ENCODE data around the gene PRKD2. TPM values are rescaled to one million over a fixed set of nuclear protein-coding genes. Genes with fewer than 3 reads are reported as not detected.

Gene PRKD2
- total and polyA plus RNA-seq, 11 donors, result 8.4 to 32.8 (median 12.1) TPM

DNA sequence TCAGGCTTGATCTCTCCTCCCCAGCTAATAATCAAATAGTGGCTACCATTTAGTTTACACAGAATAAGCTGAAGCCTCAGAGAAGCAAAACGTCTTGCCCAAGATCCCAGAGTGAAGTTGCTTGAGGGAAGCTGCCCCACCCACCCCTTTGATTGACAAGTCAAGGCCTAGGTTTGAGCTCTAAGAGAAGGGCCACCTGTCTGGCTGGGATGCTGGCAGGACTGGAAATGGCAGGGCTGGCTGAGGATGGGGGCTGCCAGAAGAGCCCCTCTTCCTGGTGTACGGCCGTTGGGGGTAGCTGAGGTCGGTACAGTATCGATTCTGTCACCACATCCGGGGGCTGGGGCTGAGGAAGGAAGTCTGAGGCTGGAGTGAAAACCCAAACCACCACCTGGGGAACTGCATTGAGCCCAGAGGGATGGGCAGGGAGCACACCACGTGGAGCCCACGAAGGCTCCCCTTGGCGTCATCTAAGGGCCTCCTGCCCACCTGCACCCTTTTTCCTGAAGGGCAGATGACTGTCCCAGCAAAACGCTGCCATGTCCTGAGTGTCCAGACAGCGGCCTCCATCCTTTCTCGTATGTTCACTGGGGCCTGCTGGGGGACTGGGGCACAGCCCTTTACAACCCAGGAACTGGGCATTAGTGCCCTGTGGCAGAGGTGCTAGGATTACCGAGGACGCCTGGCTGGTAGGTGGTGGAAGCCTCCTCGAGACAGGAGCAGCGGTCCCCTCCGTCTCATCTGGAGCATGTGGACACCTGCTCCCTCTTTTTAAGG lies 1.4 kb upstream of the PRKD2 start:
- H3K4me1 ChIP-seq, result peaks cover 0 to 46% (median 28%) of the 10 kb centered on the region in 12 donors
- H3K4me3 ChIP-seq, result peak overlapping the region in 6 of 12 donors; percentile 71 to 89 (median 78)
- no peaks in the 10 kb centered on the region for H3K9me3 ChIP-seq
- intact Hi-C loops (cut with DNase I), result no loop called here
- DNase-seq (peak in 2 of 5 donors; percentile 50 to 65), ATAC-seq (no peak)
- 52 to 58% (median 57%) methylated on average over 14 to 17 of the region's 17 CpGs for WGBS, 4 donors
- H3K27me3 ChIP-seq, result no peaks in the 10 kb centered on the region
- H3K36me3 ChIP-seq, result peaks cover 2 to 41% (median 39%) of the 10 kb centered on the region in 9 donors
- TF ChIP-seq POLR2A (IDR thresholded peaks at IDR 0.05), result no peak
- TF ChIP-seq, protein P1, sequence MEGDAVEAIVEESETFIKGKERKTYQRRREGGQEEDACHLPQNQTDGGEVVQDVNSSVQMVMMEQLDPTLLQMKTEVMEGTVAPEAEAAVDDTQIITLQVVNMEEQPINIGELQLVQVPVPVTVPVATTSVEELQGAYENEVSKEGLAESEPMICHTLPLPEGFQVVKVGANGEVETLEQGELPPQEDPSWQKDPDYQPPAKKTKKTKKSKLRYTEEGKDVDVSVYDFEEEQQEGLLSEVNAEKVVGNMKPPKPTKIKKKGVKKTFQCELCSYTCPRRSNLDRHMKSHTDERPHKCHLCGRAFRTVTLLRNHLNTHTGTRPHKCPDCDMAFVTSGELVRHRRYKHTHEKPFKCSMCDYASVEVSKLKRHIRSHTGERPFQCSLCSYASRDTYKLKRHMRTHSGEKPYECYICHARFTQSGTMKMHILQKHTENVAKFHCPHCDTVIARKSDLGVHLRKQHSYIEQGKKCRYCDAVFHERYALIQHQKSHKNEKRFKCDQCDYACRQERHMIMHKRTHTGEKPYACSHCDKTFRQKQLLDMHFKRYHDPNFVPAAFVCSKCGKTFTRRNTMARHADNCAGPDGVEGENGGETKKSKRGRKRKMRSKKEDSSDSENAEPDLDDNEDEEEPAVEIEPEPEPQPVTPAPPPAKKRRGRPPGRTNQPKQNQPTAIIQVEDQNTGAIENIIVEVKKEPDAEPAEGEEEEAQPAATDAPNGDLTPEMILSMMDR (IDR thresholded peaks at IDR 0.05), result no peak
- peak overlapping the region in 11 of 12 donors; percentile 82 to 96 (median 91) for H3K27ac ChIP-seq

DNA sequence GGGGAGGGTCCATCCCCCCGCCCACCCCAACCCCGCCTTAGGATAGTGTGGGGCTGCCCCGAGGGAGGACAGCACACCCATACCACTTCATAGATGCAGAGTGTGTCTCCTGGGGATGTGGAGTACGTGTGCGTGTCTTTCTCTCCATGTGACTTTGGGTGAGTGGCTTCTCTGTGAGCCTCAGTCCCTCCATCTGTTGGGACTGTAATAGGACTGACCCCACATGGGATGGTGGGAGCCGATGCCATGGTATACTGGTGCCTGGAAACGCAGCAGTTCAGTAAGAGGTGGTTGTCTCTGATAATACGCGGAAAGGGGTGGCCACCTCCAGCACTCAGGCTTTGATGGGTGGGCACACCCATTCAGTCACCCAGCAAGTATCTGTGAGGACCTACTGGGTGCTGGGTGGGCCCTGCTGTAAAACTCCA lies 816 bp upstream of the PRKD2 start:
- DNase-seq, result peak in 1 of 5 donors; percentile 29
- TF ChIP-seq, protein P1 (IDR thresholded peaks at IDR 0.05), result no peak
- TF ChIP-seq POLR2A (IDR thresholded peaks at IDR 0.05), result no peak
- peaks cover 0 to 35% (median 32%) of the 10 kb centered on the region in 9 donors for H3K36me3 ChIP-seq
- WGBS, 4 donors, result 19 to 38% (median 32%) methylated on average over 3 to 9 of the region's 9 CpGs
- ATAC-seq, result peak in 1 of 4 donors; percentile 0
- no peaks in the 10 kb centered on the region for H3K27me3 ChIP-seq
- H3K4me1 ChIP-seq, result peaks cover 0 to 50% (median 28%) of the 10 kb centered on the region in 12 donors
- peak overlapping the region; percentile 53 to 89 (median 77) for H3K4me3 ChIP-seq
- H3K9me3 ChIP-seq, result no peaks in the 10 kb centered on the region
- intact Hi-C loops (cut with DNase I), result no loop called here
- H3K27ac ChIP-seq, result peak overlapping the region; percentile 70 to 96 (median 90)

DNA sequence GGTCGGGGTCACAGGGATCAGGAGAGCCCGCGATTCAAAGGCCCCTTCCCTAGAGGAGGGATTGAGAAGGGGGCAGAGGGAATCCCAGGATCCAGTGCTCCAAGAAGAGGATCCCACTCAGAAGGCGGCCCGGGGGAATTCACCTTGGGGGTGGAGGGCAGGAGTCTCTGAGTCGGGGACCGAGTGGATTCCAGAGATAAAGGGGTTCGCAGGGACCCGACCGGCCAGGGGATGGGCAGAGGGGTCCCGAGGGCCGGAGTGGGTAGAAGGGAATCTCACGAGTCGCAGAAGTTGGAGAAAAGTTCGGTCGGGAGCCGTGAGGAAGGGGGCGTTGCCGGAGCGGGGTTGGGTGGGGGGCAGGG lies 261 bp downstream of the PRKD2 start:
- Histone ChIP-seq H3K4me1 (peaks cover 0 to 53% (median 28%) of the 10 kb centered on the region in 12 donors), H3K36me3 (peaks cover 0 to 33% (median 22%) of the 10 kb centered on the region in 9 donors), H3K4me3 (peak overlapping the region; percentile 53 to 89 (median 77)), H3K27ac (peak overlapping the region; percentile 70 to 96 (median 90)), H3K9me3 (no peaks in the 10 kb centered on the region), H3K27me3 (no peaks in the 10 kb centered on the region)
- peak in 1 of 5 donors; percentile 37 for DNase-seq
- intact Hi-C loops (cut with DNase I), result no loop called here
- 0 to 1% (median 0%) methylated on average over 17 to 20 of the region's 20 CpGs for WGBS, 4 donors
- peak in 1 of 4 donors; percentile 1 for ATAC-seq
- TF ChIP-seq, protein P1 (IDR thresholded peaks at IDR 0.05), result no peak

DNA sequence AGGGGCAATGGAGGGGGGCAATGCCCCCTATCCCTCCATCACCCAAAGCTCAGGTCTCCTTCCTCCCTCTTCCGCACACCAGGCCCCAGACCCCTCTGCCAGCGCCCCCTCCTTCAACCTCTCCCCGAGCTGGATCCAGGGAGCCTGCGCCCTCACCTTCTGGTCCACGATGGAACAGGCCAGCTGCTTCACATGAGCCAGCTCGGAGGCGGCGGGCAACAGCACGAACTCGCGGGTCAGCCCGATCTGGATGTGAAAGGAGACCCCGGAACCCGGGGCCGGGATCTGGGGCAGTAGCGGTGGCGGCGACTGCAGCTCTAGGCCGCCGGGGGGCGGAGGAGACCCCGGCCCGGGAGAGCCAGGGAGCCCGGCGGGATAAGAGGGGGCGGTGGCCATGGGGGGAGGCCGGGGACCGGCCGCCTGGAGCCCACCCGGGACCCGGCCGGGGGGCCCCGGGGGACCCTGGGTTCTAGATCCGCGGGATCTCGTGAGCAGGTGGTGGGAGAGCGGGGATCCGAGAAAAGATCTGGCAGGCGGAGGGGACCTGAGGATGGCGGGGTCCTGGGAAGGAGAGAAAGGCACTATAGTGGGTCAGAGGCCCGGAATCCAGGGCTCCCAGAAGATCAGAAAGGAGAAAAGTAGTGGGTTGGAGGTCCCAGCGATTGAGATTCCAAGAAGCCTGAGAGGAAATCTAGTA lies 791 bp downstream of the PRKD2 start:
- H3K27ac ChIP-seq, result peak overlapping the region; percentile 70 to 96 (median 90)
- H3K4me1 ChIP-seq, result peaks cover 0 to 53% (median 28%) of the 10 kb centered on the region in 12 donors
- H3K9me3 ChIP-seq, result no peaks in the 10 kb centered on the region
- intact Hi-C loops (cut with DNase I), result loop anchor here in 1 of 10 donors (2.0 kb wide), 1 partner anchor 13 kb away; no protein-coding TSS in a partner anchor
- DNase-seq (peak in 2 of 5 donors; percentile 33 to 73), ATAC-seq (no peak)
- WGBS, 4 donors, result 1 to 3% (median 2%) methylated on average over 30 to 42 of the region's 42 CpGs
- peaks cover 0 to 33% (median 19%) of the 10 kb centered on the region in 9 donors for H3K36me3 ChIP-seq
- no peaks in the 10 kb centered on the region for H3K27me3 ChIP-seq
- peak overlapping the region; percentile 53 to 89 (median 77) for H3K4me3 ChIP-seq
- TF ChIP-seq POLR2A (IDR thresholded peaks at IDR 0.05), result no peak
- TF ChIP-seq, protein P1 (IDR thresholded peaks at IDR 0.05), result peak in 1 of 12 donors; percentile 6

Measured in heart left ventricle (tissue), 16 donors.